IMR-90 (cell line): ENCODE results near the gene ZNF526. TPM values are rescaled to one million over a fixed set of nuclear protein-coding genes. Genes with fewer than 3 reads are reported as not detected.

Source experiments
- ATAC-seq: fragments of 200-7000 bp; cut with Tn5 transposase; 2 replicates; pipeline ENCODE4 v1.9.1; 2020; ENCODE audit warnings: low read depth, mild to moderate bottlenecking, moderate library complexity
- BruUV-seq: library from RNA; stranded (reverse); fragments of 400-500 nt; replicated peaks from 2 replicates; lab custom pipeline; 2021; lab: Mats Ljungman, UMichigan
- CTCF ChIA-PET: fragments of 300-600 bp; formaldehyde crosslinking; extraction: SDS; loops from one replicate; lab custom pipeline; 2021; ENCODE audit warnings: antibody characterized with exemption; lab: Yijun Ruan, JAX
- POLR2A ChIA-PET: fragments of 300-600 bp; sonication (Branson Sonifier 250); formaldehyde crosslinking; loops from one replicate; lab custom pipeline; 2022; ENCODE audit warnings: antibody characterized with exemption; ENCODE audit not compliant: unreplicated experiment; lab: Charles Lee
- DNase-seq: peaks from one replicate; pipeline ENCODE4 v3.0.0; 2013
- H2AFZ ChIP-seq: replicated peaks from 2 replicates; pipeline ENCODE3; 2013; ENCODE audit warnings: low read length, mild to moderate bottlenecking; ENCODE audit not compliant: poor library complexity
- H2AK5ac ChIP-seq: 2 replicates; pipeline ENCODE4 v1.6.1; 2013; ENCODE audit warnings: low read depth, low read length, inconsistent platforms
- H2AK9ac ChIP-seq: replicated peaks from 2 replicates; pipeline ENCODE3; 2013; ENCODE audit warnings: mild to moderate bottlenecking, low read depth, low read length, moderate library complexity; ENCODE audit not compliant: poor library complexity
- H2BK120ac ChIP-seq: 2 replicates; pipeline ENCODE4 v1.6.1; 2013; ENCODE audit warnings: low read depth, low read length, inconsistent platforms
- H2BK15ac ChIP-seq: 3 replicates; pipeline ENCODE4 v1.6.1; 2013; ENCODE audit warnings: low read depth, low read length, inconsistent platforms
- H2BK20ac ChIP-seq: 2 replicates; pipeline ENCODE4 v1.6.1; 2013; ENCODE audit warnings: low read depth, mild to moderate bottlenecking, inconsistent platforms, low read length, moderate library complexity
- H2BK5ac ChIP-seq: 2 replicates; pipeline ENCODE4 v1.6.1; 2013; ENCODE audit warnings: mild to moderate bottlenecking, low read depth, low read length, inconsistent platforms; ENCODE audit not compliant: poor library complexity, severe bottlenecking
- H3K14ac ChIP-seq: replicated peaks from 2 replicates; pipeline ENCODE4 v1.6.1; 2013; ENCODE audit warnings: low read depth, low read length, inconsistent platforms
- H3K18ac ChIP-seq: 2 replicates; pipeline ENCODE4 v1.6.1; 2013; ENCODE audit warnings: low read depth, low read length, control low read depth
- H3K23ac ChIP-seq: 2 replicates; pipeline ENCODE4 v1.6.1; 2013; ENCODE audit warnings: low read depth, low read length, inconsistent platforms
- H3K27ac ChIP-seq: 2 replicates; pipeline ENCODE4 v1.5.1; 2013; ENCODE audit warnings: mild to moderate bottlenecking, control low read depth, low read length; ENCODE audit not compliant: insufficient read depth
- H3K27me3 ChIP-seq: 2 replicates; pipeline ENCODE4 v1.6.1; 2013; ENCODE audit warnings: low read length; ENCODE audit not compliant: control insufficient read depth, insufficient read depth
- H3K36me3 ChIP-seq: 2 replicates; pipeline ENCODE4 v1.6.1; 2013; ENCODE audit warnings: low read length, mixed read lengths; ENCODE audit not compliant: control insufficient read depth, insufficient read depth
- H3K4ac ChIP-seq: 2 replicates; pipeline ENCODE4 v1.6.1; 2013; ENCODE audit warnings: low read depth, low read length, inconsistent platforms
- H3K4me1 ChIP-seq: 2 replicates; pipeline ENCODE4 v1.6.1; 2013; ENCODE audit warnings: low read length, mixed read lengths; ENCODE audit not compliant: control insufficient read depth, insufficient read depth
- H3K4me2 ChIP-seq: 2 replicates; pipeline ENCODE4 v1.6.1; 2013; ENCODE audit warnings: low read depth, mild to moderate bottlenecking, control low read depth, low read length, moderate library complexity
- H3K4me3 ChIP-seq: 2 replicates; pipeline ENCODE4 v1.5.1; 2013; ENCODE audit warnings: low read depth, mild to moderate bottlenecking, control low read depth, low read length, moderate library complexity; ENCODE audit not compliant: insufficient read depth
- H3K56ac ChIP-seq: 2 replicates; pipeline ENCODE4 v1.6.1; 2013; ENCODE audit warnings: low read length, inconsistent platforms; ENCODE audit not compliant: insufficient read depth; ENCODE audit errors: extremely low read depth
- H3K79me1 ChIP-seq, 2 experiments: 2 replicates each; pipeline ENCODE4 v1.6.1; 2013; ENCODE audit warnings: low read length in 2 of 2, inconsistent platforms in 1 of 2, low read depth in 1 of 2
- H3K9ac ChIP-seq: 2 replicates; pipeline ENCODE4 v1.6.1; 2013; ENCODE audit warnings: low read depth, low read length, control low read depth
- H3K9me1 ChIP-seq: 2 replicates; pipeline ENCODE4 v1.6.1; 2013; ENCODE audit warnings: low read length, inconsistent platforms; ENCODE audit not compliant: insufficient read depth
- H3K9me3 ChIP-seq: 2 replicates; pipeline ENCODE4 v1.6.1; 2013; ENCODE audit warnings: low read length; ENCODE audit not compliant: control insufficient read depth, insufficient read depth
- H4K20me1 ChIP-seq: 2 replicates; pipeline ENCODE4 v1.6.1; 2013; ENCODE audit warnings: low read length, inconsistent platforms; ENCODE audit not compliant: insufficient read depth
- H4K5ac ChIP-seq: 2 replicates; pipeline ENCODE4 v1.6.1; 2013; ENCODE audit warnings: mild to moderate bottlenecking, low read depth, low read length, control low read depth
- H4K8ac ChIP-seq, 2 experiments: 2 replicates each; pipeline ENCODE4 v1.6.1; 2013; ENCODE audit warnings: low read depth in 2 of 2, low read length in 2 of 2, control low read depth in 1 of 2, inconsistent platforms in 1 of 2
- H4K91ac ChIP-seq: 2 replicates; pipeline ENCODE4 v1.6.1; 2013; ENCODE audit warnings: low read depth, low read length, inconsistent platforms; ENCODE audit not compliant: insufficient read depth
- FOS ChIP-seq: fragments of 150-350 bp; IDR thresholded peaks from 2 replicates; pipeline ENCODE4 v1.6.1; 2016; ENCODE audit warnings: low read depth, low read length
- MAFK ChIP-seq: IDR thresholded peaks from 2 replicates; pipeline ENCODE4 v1.6.1; 2012; ENCODE audit warnings: low read depth, low read length, improper control_type of control experiment
- MAZ ChIP-seq: IDR thresholded peaks from 2 replicates; pipeline ENCODE4 v1.6.1; 2012; ENCODE audit warnings: low read depth, mild to moderate bottlenecking, low read length, improper control_type of control experiment, moderate library complexity, borderline replicate concordance
- MXI1 ChIP-seq: IDR thresholded peaks from 2 replicates; pipeline ENCODE4 v1.6.1; 2012; ENCODE audit warnings: low read depth, mild to moderate bottlenecking, low read length, moderate library complexity, borderline replicate concordance
- NFE2L2 ChIP-seq: fragments of 150-350 bp; IDR thresholded peaks from 2 replicates; pipeline ENCODE4 v1.6.1; 2016; ENCODE audit warnings: low read depth, mild to moderate bottlenecking, low read length
- POLR2A ChIP-seq: IDR thresholded peaks from 2 replicates; pipeline ENCODE4 v1.6.1; 2012; ENCODE audit warnings: mild to moderate bottlenecking, low read depth, low read length
- RAD21 ChIP-seq: IDR thresholded peaks from 2 replicates; pipeline ENCODE4 v1.6.1; 2012; ENCODE audit warnings: low read length, improper control_type of control experiment
- RCOR1 ChIP-seq: IDR thresholded peaks from 2 replicates; pipeline ENCODE4 v1.6.1; 2012; ENCODE audit warnings: mild to moderate bottlenecking, low read length, improper control_type of control experiment; ENCODE audit not compliant: insufficient replicate concordance
- SMC3 ChIP-seq: fragments of 150-350 bp; IDR thresholded peaks from 2 replicates; pipeline ENCODE4 v1.6.1; 2016; ENCODE audit warnings: low read depth, mild to moderate bottlenecking, antibody characterized with exemption, low read length, moderate library complexity
- WGBS, 2 experiments: methylation state at CpG; one replicate each; pipeline versions ENCODE4 v1.1.5 to v1.1.7; 2013; ENCODE audit warnings: missing lambda C conversion rate in 2 of 2; ENCODE audit not compliant: insufficient read length in 1 of 2; ENCODE audit errors: extremely low coverage in 2 of 2; 5-methylcytosine and 5-hydroxymethylcytosine counted together
- dilution Hi-C: fragments of 300-500 bp; cut with HindIII; formaldehyde crosslinking; loops from one replicate; pipeline ENCODE4 v1.14.3; 2018; ENCODE audit warnings: low sequenced_read_pairs; ENCODE audit not compliant: unreplicated experiment
- in situ Hi-C: fragments of 300-500 bp; cut with MboI; formaldehyde crosslinking; loops from 3 replicates; pipeline ENCODE4 v1.14.3; 2019; ENCODE audit warnings: low sequenced_read_pairs, inconsistent platforms, mixed read lengths
- intact Hi-C: fragments of 100-400 bp; cut with micrococcal nuclease; formaldehyde crosslinking; loops from 2 replicates; pipeline ENCODE4 v1.10.0; 2022
- polyA plus RNA-seq, 3 experiments: library from polyadenylated mRNA; depleted of rRNA; stranded (reverse); fragments of >200 nt; gene quantifications; 2 replicates each; pipeline ENCODE4 v1.2.3, GENCODE V29; 2012; ENCODE audit warnings: low replicate concordance in 1 of 3
- total RNA-seq: library from RNA; depleted of rRNA; stranded (reverse); fragments of >200 nt; gene quantifications from 2 replicates; pipeline ENCODE4 v1.2.3, GENCODE V29; 2012
- TF ChIP-seq, protein P1 (sequence below): fragments of 150-350 bp; IDR thresholded peaks from 2 replicates; pipeline ENCODE4 v1.6.1; 2017; ENCODE audit warnings: mild to moderate bottlenecking, antibody characterized with exemption, low read length, low read depth

The ZNF526 gene
- total and polyA plus RNA-seq, 2 of the 4 experiments (the other 2 are of a cell fraction), result 7.3 to 13.6 TPM

DNA sequence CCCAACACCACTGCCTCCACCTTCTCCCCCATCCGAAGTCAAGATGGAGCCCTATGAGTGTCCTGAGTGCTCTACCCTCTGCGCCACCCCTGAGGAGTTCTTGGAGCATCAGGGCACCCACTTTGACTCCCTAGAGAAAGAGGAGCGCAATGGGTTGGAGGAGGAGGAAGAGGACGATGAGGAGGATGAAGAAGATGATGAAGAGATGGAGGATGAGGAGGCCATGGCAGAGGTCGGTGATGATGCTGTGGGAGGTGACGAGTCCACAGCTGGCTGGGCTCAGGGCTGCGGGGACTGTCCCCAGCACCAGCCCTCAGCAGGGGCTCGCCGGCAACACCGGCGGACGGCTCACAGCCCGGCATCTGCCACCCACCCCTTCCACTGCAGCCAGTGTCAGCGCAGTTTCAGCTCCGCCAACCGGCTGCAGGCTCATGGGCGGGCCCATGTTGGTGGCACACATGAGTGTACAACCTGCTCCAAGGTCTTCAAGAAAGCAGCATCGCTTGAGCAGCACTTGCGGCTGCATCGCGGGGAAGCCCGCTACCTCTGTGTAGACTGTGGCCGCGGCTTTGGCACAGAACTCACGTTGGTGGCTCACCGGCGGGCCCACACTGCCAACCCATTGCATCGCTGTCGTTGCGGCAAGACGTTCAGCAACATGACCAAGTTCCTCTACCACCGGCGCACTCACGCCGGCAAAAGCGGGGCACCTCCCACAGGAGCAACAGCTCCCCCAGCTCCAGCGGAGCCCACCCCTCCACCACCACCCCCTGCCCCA is 5.0 kb downstream of the ZNF526 start:
- no peak overlapping the region for H4K8ac ChIP-seq
- dilution Hi-C loops, result no loop called here
- ChIA-PET POLR2A (no interaction called here), CTCF (no interaction called here)
- no peak overlapping the region for H2BK120ac ChIP-seq
- WGBS, 2 experiments, result 94 to 100% methylated on average over 2 to 28 of the region's 37 CpGs
- H3K36me3 ChIP-seq, result peaks cover 53% of the 10 kb centered on the region
- H3K27ac ChIP-seq, result no peak overlapping the region
- intact Hi-C loops, result no loop called here
- H2AK9ac ChIP-seq, result no peak overlapping the region
- H3K4me1 ChIP-seq, result no peaks in the 10 kb centered on the region
- H3K9me3 ChIP-seq, result no peaks in the 10 kb centered on the region
- ATAC-seq (no peak), DNase-seq (no peak)
- no peak overlapping the region for H3K14ac ChIP-seq
- H2BK20ac ChIP-seq, result no peak overlapping the region
- in situ Hi-C loops, result no loop called here
- H3K4ac ChIP-seq, result no peak overlapping the region
- peaks cover 14% of the 10 kb centered on the region for H3K9me1 ChIP-seq
- no peaks in the 10 kb centered on the region for H3K27me3 ChIP-seq
- peaks cover 23 to 86% of the 10 kb centered on the region in 2 experiments for H3K79me1 ChIP-seq
- no peak overlapping the region for H4K5ac ChIP-seq
- no peak overlapping the region for H3K4me3 ChIP-seq
- H2BK5ac ChIP-seq, result no peak overlapping the region
- H3K9ac ChIP-seq, result no peak overlapping the region
- no TSS peak for BruUV-seq
- TF ChIP-seq RCOR1 (no peak), NFE2L2 (no peak), RAD21 (no peak), FOS (no peak), MAZ (no peak), MXI1 (no peak), POLR2A (no peak), MAFK (no peak), SMC3 (no peak)
- TF ChIP-seq, protein P1, sequence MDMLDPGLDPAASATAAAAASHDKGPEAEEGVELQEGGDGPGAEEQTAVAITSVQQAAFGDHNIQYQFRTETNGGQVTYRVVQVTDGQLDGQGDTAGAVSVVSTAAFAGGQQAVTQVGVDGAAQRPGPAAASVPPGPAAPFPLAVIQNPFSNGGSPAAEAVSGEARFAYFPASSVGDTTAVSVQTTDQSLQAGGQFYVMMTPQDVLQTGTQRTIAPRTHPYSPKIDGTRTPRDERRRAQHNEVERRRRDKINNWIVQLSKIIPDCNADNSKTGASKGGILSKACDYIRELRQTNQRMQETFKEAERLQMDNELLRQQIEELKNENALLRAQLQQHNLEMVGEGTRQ, result no peak
- H2BK15ac ChIP-seq, result no peak overlapping the region
- no peak overlapping the region for H2AFZ ChIP-seq
- H4K91ac ChIP-seq, result no peak overlapping the region
- H3K23ac ChIP-seq, result no peak overlapping the region
- no peak overlapping the region for H3K4me2 ChIP-seq
- H4K20me1 ChIP-seq, result peaks cover 62% of the 10 kb centered on the region
- no peak overlapping the region for H3K18ac ChIP-seq
- H2AK5ac ChIP-seq, result no peak overlapping the region
- H3K56ac ChIP-seq, result no peak overlapping the region
